CD4-positive, alpha-beta T cell treated with Interleukin-21 for 1 hour (primary cell): ENCODE results near the gene ALDH7A1.
"Not testable (repeated sequence)": the region's sequence is repeated elsewhere in the genome, so short reads cannot be mapped to it uniquely, and the experiment has no call there.

Experiments used
- DNase-seq: peaks from one replicate; pipeline ENCODE4 v3.0.0-alpha.2; 2020

ALDH7A1 gene

GRCh38 chr5:126531543-126532120 is 63.4 kb downstream of the ALDH7A1 start:
- DNase-seq = no peak

- no peak for DNase-seq
Measured at GRCh38 chr5:126527892-126528291, 67.1 kb downstream of the ALDH7A1 start.

GRCh38 chr5:126527158-126527557 is 67.9 kb downstream of the ALDH7A1 start:
- DNase-seq = no peak

DNA sequence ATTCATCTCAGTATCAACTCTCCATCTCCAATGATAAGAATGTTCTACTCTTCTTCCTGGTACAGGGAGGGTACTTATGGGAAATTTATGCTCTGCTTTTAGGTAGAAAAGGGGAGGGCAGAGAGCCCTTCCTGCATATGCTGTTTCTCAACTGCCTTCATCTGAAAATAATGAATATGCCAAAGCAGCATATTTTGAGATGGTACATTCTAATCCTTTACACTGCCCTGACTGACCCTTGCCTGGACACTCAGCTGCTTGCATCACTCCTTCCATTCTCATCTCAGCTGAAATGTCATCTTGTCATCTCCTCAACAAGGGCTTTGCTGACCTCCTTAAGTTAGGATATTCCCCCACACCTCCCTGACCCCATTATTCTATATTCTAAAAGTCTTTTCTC is 68.5 kb downstream of the ALDH7A1 start:
- no peak for DNase-seq

DNA sequence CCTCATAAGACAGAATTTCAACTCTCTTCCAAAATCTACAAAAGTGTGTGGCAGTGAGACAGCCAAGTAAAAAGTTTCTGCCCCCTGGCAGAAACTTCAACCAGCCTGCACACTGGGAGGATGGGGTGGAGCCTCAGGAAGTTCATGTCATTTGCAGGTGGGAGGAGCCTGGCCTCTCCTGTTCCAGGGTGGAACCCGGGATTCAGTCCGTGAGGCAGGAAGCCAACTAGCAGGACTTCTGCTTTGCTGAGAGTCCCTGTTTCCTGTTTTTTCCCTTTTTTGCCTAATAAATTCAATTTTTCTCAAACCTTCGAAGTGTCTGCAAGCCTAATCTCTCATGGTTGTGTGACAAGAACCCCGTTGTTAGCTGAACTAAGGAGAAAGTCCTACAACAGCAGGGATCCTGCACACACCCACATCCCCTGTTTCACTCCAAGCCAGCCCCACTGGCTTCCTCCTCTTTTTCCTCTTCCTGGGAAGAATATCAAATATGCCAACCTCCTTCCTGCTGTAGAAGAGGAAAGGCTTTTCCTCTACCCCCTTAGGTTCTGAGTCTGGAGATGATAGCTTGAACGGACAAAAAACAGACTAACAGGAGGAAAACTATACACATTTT is 69.3 kb downstream of the ALDH7A1 start:
- no peak for DNase-seq

DNA sequence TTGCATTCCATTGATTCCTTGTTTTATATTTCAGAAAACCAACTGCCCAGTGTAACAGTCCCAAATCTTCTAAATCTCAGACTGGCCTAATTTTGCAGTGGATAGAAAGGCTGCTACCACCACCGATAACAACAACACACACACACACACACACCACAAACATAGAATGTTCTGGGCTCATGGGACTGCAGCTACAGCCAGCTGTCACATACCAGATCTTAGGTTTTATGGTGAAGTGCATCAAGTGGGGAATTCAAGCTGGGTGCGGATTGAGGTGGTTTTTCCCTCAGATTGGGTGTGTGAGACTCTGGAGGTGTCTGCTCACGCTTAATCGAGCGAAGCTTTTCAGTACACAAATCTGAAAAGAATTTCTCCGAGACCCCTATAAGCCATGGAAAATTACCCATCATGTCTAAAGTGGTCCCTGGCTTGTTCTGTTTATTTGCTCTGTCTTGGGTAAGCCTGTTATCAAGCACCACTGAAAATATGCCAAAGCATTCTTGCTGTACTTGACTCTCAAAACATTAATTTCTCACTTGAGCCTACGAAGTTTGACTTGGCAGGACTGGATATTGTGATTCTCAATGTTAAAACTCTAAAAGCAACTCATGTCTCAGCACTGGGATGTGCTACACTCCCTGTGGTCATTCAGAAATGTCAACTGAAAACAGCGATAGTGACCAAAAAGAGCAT is 71.1 kb downstream of the ALDH7A1 start:
- DNase-seq = no peak

GRCh38 chr5:126521130-126521529 is 73.9 kb downstream of the ALDH7A1 start:
- DNase-seq = no peak

- DNase-seq = no peak
Measured at GRCh38 chr5:126520593-126520953, 74.4 kb downstream of the ALDH7A1 start.

GRCh38 chr5:126519637-126520592 is 75.1 kb downstream of the ALDH7A1 start:
- no peak for DNase-seq

GRCh38 chr5:126519223-126519622 is 75.8 kb downstream of the ALDH7A1 start:
- DNase-seq = not testable (repeated sequence)

- no peak for DNase-seq
Measured at GRCh38 chr5:126516852-126517251, 78.2 kb downstream of the ALDH7A1 start.

GRCh38 chr5:126516133-126516532 is 78.9 kb downstream of the ALDH7A1 start:
- no peak for DNase-seq

- DNase-seq = no peak
Measured at GRCh38 chr5:126515337-126515736, 79.7 kb downstream of the ALDH7A1 start.

DNA sequence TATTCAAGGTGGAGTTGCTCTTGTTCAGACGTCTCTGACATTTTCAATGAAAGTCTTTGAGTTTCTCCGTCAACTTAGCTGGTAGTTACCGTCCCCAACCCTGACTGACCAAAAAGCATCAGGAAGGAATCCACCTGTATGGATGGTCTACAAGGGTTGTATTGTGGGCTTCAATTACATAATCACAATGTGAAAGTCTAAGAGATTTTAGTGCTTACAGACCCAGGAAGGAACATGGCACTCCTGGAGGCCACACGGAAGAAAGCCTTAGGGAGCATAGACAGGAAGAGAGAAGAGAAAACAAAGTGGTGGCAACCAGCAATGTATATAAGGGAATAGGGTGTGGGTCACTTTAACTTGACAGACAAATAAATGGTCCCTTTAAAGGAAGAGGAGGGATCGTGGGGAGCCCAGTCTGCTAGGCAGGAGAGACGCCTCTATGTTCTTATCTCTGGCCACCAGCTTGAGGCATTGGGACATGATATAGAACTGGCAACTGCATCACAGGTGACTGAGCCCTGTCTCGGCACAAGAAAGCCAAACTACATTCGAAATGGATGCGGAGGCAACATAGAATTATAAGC is 80.4 kb downstream of the ALDH7A1 start:
- no peak for DNase-seq

GRCh38 chr5:126514131-126514557 is 80.9 kb downstream of the ALDH7A1 start:
- DNase-seq = no peak

DNA sequence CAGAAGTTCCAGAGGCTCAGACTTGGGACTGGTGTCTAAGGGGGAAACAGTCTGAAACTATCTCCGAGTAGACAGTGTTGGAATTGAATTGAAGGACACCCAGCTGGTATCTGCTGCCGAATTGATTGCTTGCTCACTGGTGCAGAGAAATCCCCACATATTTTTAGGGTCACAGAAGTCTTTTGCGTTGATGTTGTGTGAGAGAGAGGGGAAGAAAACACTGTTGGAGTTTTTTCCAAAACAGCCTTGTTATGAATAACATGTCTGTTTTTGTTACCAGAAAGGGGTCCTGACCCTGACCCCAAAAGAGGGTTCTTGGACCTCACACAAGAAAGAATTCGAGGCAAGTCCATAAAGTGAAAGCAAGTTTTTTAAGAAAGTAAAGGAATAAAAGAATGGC is 81.3 kb downstream of the ALDH7A1 start:
- no peak for DNase-seq

- DNase-seq = no peak
Measured at GRCh38 chr5:126513302-126513701, 81.7 kb downstream of the ALDH7A1 start.

DNA sequence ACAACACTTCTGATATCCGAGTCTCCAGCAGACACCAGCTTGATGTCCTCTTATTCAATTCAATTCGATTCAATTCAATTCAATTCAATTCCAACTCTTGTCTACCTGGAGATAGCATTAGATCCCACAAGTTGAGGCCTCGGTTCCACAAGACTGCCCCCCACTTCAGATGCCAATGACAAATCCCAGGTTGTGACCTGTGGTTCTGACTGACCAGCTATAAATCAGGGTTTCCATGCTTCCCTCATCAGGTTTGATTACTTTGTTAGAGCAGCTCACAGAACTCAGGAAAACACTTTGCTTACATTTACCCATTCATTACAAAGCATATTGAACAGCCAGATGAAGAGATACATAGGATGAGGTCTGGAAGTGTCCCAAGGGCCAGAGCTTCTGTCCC is 82.6 kb downstream of the ALDH7A1 start:
- DNase-seq = no peak

DNA sequence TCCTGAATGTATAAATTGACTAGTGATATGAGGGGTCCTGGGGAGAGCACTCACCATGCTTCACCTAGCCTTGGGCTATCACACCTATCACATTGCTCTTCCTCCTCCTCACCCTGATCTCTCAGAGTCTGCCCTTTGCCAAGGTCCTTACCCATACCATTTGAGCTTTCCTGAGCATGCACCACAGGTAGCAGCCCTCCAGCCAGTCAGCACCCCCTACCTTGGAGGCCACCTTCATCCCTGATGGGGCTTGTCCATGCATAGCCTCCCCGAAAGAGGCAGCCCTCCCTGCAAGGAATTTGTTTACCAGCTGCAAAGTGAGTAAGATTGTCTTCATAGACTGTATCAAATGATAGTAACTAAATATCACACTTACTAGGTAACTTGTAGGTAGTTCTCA is 83.1 kb downstream of the ALDH7A1 start:
- no peak for DNase-seq

- DNase-seq = no peak
Measured at GRCh38 chr5:126509339-126509738, 85.7 kb downstream of the ALDH7A1 start.

DNA sequence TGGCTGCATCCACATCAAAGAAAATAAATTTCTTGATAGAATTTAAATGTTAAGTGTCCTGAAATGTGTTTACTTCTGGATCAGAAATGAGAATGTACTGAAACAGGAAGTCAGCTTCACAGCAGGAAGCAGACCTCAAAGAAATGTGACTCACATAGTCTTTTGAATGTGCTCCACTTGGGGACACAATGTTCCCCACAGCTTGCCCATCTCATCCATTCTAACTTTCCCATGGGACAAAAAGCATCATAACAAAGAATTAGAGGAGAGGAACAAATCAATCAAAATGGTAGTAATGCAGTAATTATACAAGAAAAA is 86.1 kb downstream of the ALDH7A1 start:
- peak; percentile 25 for DNase-seq

DNA sequence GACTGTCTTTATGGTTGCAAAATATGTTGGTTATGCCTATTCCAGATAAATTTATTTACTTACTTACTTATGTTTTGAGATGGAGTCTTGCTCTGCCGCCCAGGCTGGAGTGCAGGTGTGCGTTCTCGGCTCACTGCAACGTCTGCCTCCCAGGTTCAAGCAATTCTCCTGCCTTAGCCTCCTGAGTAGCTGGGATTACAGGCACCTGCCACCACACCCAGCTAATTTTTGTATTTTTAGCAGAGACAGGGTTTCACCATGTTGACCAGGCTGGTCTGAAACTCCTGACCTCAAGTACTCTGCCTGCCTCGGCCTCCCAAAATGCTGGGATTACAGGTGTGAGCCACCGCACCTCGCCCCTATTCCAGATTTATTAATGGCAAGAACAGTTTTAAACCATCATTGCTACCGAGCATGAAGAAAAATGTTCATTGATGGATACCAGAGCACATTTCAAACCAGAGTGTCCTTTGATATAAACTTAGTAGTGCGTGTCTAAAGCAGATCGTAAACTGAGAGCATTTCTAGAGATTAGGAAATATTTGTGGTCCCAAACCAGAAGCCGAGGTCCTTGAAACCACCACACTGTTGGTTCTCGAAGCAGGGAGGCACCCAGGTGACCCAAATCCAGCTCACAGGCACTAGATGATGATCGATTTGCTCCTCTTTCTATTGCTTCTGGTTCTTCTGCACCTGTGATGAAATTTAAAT is 86.6 kb downstream of the ALDH7A1 start:
- no peak for DNase-seq

DNA sequence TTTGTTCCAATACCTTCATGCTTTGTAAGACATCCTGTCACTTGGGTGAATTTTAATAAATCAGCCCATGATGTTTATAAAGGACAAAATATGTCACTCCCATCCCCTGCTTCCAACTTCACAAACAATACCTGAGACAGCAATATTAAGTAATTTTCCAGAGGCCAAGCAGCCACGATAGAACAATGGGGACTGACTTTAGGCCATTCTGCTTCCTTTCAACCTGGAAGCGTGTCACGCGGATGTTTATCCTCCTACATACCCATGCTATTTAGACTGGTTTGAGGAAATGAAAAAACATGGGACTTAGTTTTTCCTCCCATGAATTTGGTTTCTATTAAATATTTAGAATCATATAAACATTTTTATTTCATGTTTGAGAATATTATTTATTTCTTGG is 88.9 kb downstream of the ALDH7A1 start:
- DNase-seq = no peak
